H9 (cell line): ENCODE results near the gene NF1. TPM values are rescaled to one million over a fixed set of nuclear protein-coding genes. Genes with fewer than 3 reads are reported as not detected.
A peak's percentile ranks its signal among the peaks of the same experiment; 100 is the strongest.
"Not testable (repeated sequence)": the region's sequence is repeated elsewhere in the genome, so short reads cannot be mapped to it uniquely, and the experiment has no call there.

ENCODE experiments used
- DNase-seq: peaks from one replicate; pipeline ENCODE4 v3.0.0-alpha.2; 2017
- H2AFZ ChIP-seq: one replicate; pipeline ENCODE4 v1.6.1; 2013; ENCODE audit warnings: mild to moderate bottlenecking, low read length, control low read depth, moderate library complexity
- H2AK5ac ChIP-seq: 2 replicates; pipeline ENCODE4 v1.6.1; 2013; ENCODE audit warnings: low read length, control low read depth, mixed read lengths; ENCODE audit not compliant: insufficient read length
- H2BK120ac ChIP-seq: one replicate; pipeline ENCODE4 v1.6.1; 2013; ENCODE audit warnings: low read depth, mild to moderate bottlenecking, low read length, control low read depth, inconsistent platforms; ENCODE audit not compliant: poor library complexity, severe bottlenecking
- H2BK12ac ChIP-seq: 2 replicates; pipeline ENCODE4 v1.6.1; 2013; ENCODE audit warnings: low read length, control low read depth, mixed read lengths, low read depth; ENCODE audit not compliant: insufficient read length
- H2BK15ac ChIP-seq: 2 replicates; pipeline ENCODE4 v1.6.1; 2013; ENCODE audit warnings: low read depth, low read length, control low read depth
- H2BK20ac ChIP-seq: one replicate; pipeline ENCODE4 v1.6.1; 2013; ENCODE audit warnings: low read depth, mild to moderate bottlenecking, low read length, control low read depth, inconsistent platforms; ENCODE audit not compliant: poor library complexity, severe bottlenecking
- H2BK5ac ChIP-seq: 2 replicates; pipeline ENCODE4 v1.6.1; 2013; ENCODE audit warnings: low read length, control low read depth, mixed read lengths; ENCODE audit not compliant: insufficient read length
- H3K14ac ChIP-seq: 2 replicates; pipeline ENCODE4 v1.6.1; 2013; ENCODE audit warnings: low read length, control low read depth; ENCODE audit not compliant: insufficient read depth
- H3K18ac ChIP-seq: 2 replicates; pipeline ENCODE4 v1.6.1; 2013; ENCODE audit warnings: low read depth, mild to moderate bottlenecking, mixed read lengths, low read length, control low read depth; ENCODE audit not compliant: insufficient read length
- H3K23ac ChIP-seq: 2 replicates; pipeline ENCODE4 v1.6.1; 2013; ENCODE audit warnings: low read length, control low read depth, mixed read lengths, low read depth; ENCODE audit not compliant: insufficient read length
- H3K23me2 ChIP-seq: 2 replicates; pipeline ENCODE4 v1.6.1; 2013; ENCODE audit warnings: low read depth, mild to moderate bottlenecking, mixed read lengths, low read length, control low read depth; ENCODE audit not compliant: insufficient read length, poor library complexity, severe bottlenecking
- H3K27ac ChIP-seq: 2 replicates; pipeline ENCODE4 v1.5.1; 2013; ENCODE audit warnings: low read length, control low read depth, mixed read lengths, low read depth; ENCODE audit not compliant: insufficient read length
- H3K27me3 ChIP-seq: 2 replicates; pipeline ENCODE4 v1.6.1; 2013; ENCODE audit warnings: low read length, control low read depth, inconsistent platforms; ENCODE audit not compliant: insufficient read depth
- H3K4ac ChIP-seq: 2 replicates; pipeline ENCODE4 v1.6.1; 2013; ENCODE audit warnings: low read depth, mild to moderate bottlenecking, control low read depth, inconsistent platforms, low read length, moderate library complexity
- H3K4me1 ChIP-seq: 2 replicates; pipeline ENCODE4 v1.6.1; 2013; ENCODE audit warnings: low read length, control low read depth, inconsistent platforms; ENCODE audit not compliant: insufficient read depth
- H3K4me2 ChIP-seq: 2 replicates; pipeline ENCODE4 v1.6.1; 2013; ENCODE audit warnings: low read length, control low read depth, mixed read lengths; ENCODE audit not compliant: insufficient read length, insufficient read depth
- H3K56ac ChIP-seq: 2 replicates; pipeline ENCODE4 v1.6.1; 2013; ENCODE audit warnings: low read depth, mild to moderate bottlenecking, mixed read lengths, low read length, control low read depth; ENCODE audit not compliant: insufficient read length
- H3K79me1 ChIP-seq: 2 replicates; pipeline ENCODE4 v1.6.1; 2013; ENCODE audit warnings: low read depth, mild to moderate bottlenecking, moderate library complexity, low read length, control low read depth, inconsistent platforms; ENCODE audit not compliant: insufficient read depth, poor library complexity, severe bottlenecking
- H3K79me2 ChIP-seq: 2 replicates; pipeline ENCODE4 v1.6.1; 2013; ENCODE audit warnings: low read length, control low read depth, inconsistent platforms; ENCODE audit not compliant: insufficient read depth
- H3K9ac ChIP-seq: 2 replicates; pipeline ENCODE4 v1.6.1; 2013; ENCODE audit warnings: low read length, control low read depth, mixed read lengths; ENCODE audit not compliant: insufficient read length; ENCODE audit errors: extremely low read depth
- H3K9me3 ChIP-seq: one replicate; pipeline ENCODE4 v1.6.1; 2013; ENCODE audit warnings: low read depth, low read length, inconsistent platforms; ENCODE audit not compliant: control insufficient read depth
- H3T11ph ChIP-seq: one replicate; pipeline ENCODE4 v1.6.1; 2013; ENCODE audit warnings: mild to moderate bottlenecking, low read length, control low read depth, inconsistent platforms
- H4K20me1 ChIP-seq: one replicate; pipeline ENCODE4 v1.6.1; 2013; ENCODE audit not compliant: control insufficient read depth, insufficient read length, insufficient read depth
- H4K5ac ChIP-seq: 2 replicates; pipeline ENCODE4 v1.6.1; 2013; ENCODE audit warnings: low read depth, mild to moderate bottlenecking, mixed read lengths, low read length, control low read depth; ENCODE audit not compliant: insufficient read length
- H4K8ac ChIP-seq: replicated peaks from 2 replicates; pipeline ENCODE4 v1.6.1; 2013; ENCODE audit warnings: low read length, control low read depth, mixed read lengths, low read depth; ENCODE audit not compliant: insufficient read length
- H4K91ac ChIP-seq: 2 replicates; pipeline ENCODE4 v1.6.1; 2013; ENCODE audit warnings: low read depth, mild to moderate bottlenecking, moderate library complexity, mixed read lengths, low read length, control low read depth; ENCODE audit not compliant: insufficient read length
- H3K27ac Mint-ChIP-seq, 3 experiments: 2 replicates in 2 of 3; 3 replicates in 1 of 3; pipeline ENCODE4 v1.8.0; 2020 to 2021; ENCODE audit warnings: mixed read lengths in 3 of 3, mild to moderate bottlenecking in 1 of 3, moderate library complexity in 1 of 3
- H3K27me3 Mint-ChIP-seq: 2 replicates; pipeline ENCODE4 v1.8.0; 2021; ENCODE audit warnings: low read depth, mild to moderate bottlenecking, moderate library complexity, mixed read lengths
- H3K36me3 Mint-ChIP-seq, 3 experiments: 2 replicates in 2 of 3; 3 replicates in 1 of 3; pipeline ENCODE4 v1.8.0; 2020 to 2021; ENCODE audit warnings: low read depth in 3 of 3, mixed read lengths in 3 of 3; ENCODE audit not compliant: insufficient read depth in 1 of 3
- H3K4me1 Mint-ChIP-seq, 2 experiments: 2 replicates each; pipeline ENCODE4 v1.8.0; 2020; ENCODE audit warnings: mixed read lengths in 2 of 2
- H3K4me3 Mint-ChIP-seq, 2 experiments: 2 replicates in 1 of 2; 3 replicates in 1 of 2; pipeline ENCODE4 v1.8.0; 2020 to 2021; ENCODE audit warnings: mild to moderate bottlenecking in 2 of 2, mixed read lengths in 2 of 2, moderate library complexity in 1 of 2
- H3K9me3 Mint-ChIP-seq, 2 experiments: 2 replicates in 1 of 2; 3 replicates in 1 of 2; pipeline ENCODE4 v1.8.0; 2020; ENCODE audit warnings: mild to moderate bottlenecking in 2 of 2, mixed read lengths in 2 of 2, moderate library complexity in 1 of 2
- WGBS: extraction: QIAGEN DNeasy Blood & Tissue Kit; methylation state at CpG from one replicate; pipeline ENCODE4 v1.1.7; 2013; ENCODE audit warnings: missing lambda C conversion rate, low lambda C conversion rate, mixed read lengths; ENCODE audit not compliant: insufficient read length; ENCODE audit errors: extremely low coverage; 5-methylcytosine and 5-hydroxymethylcytosine counted together
- total RNA-seq: library from RNA; stranded (reverse); gene quantifications from 2 replicates; pipeline ENCODE4 v1.2.1, GENCODE V29; 2021
- TF ChIP-seq, protein P1 (sequence below): fragments of 200-600 bp; sonication (generic); conservative IDR thresholded peaks from 3 replicates; pipeline ENCODE4 v1.8.0; 2021; ENCODE audit warnings: antibody characterized with exemption, mild to moderate bottlenecking

Gene NF1
- total RNA-seq, 1 experiment from 2014 or later = 38.1 TPM

DNA sequence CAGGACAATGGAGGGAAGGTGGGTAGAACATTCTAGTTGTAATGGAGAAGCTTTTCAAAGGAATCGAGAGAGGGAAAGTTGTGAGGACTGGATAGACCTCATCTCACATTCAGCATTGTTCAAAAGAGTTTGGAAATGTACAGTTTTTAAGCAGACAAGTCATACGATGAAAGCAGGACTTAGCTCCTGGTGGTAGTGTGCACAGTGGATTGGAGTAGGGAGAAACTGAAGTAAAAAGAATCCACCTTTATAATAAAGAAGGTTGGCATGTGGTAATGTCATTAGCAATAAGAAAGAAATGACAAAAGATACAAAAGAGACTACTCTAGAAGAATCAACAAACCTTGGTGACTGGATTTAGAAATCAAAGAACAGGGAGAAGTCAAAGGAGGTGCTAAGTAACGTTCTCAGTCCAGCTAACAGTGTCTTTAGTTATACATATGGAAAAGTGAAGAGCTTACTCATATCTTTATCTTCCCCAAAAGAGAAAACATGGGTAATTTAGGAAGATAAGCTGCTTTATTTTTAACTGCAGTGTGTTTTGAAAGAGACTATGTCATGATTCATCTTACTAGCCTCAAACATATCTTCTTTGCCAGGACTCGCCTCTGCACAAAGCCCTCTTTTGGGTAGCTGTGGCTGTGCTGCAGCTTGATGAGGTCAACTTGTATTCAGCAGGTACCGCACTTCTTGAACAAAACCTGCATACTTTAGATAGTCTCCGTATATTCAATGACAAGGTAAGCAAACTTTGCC, 245.3 kb downstream of the NF1 start:
- Histone ChIP-seq H3K4ac (no peak overlapping the region), H4K5ac (no peak overlapping the region), H3K79me2 (no peaks in the 10 kb centered on the region), H2BK5ac (no peak overlapping the region), H3K27ac (no peak overlapping the region), H2BK120ac (no peak overlapping the region), H2BK12ac (no peak overlapping the region), H3K4me2 (no peak overlapping the region), H4K20me1 (no peaks in the 10 kb centered on the region), H3K56ac (no peak overlapping the region), H3K9me3 (no peaks in the 10 kb centered on the region), H3K4me1 (peaks cover 2% of the 10 kb centered on the region; the same call in 1 of the 2 replicates), H3K18ac (no peak overlapping the region), H2AFZ (no peak overlapping the region), H3K14ac (no peak overlapping the region), H2BK15ac (no peak overlapping the region), H4K8ac (no peak overlapping the region), H2BK20ac (no peak overlapping the region), H4K91ac (no peak overlapping the region), H3K79me1 (no peaks in the 10 kb centered on the region), H2AK5ac (no peak overlapping the region), H3T11ph (no peak overlapping the region), H3K23ac (no peak overlapping the region), H3K27me3 (no peaks in the 10 kb centered on the region), H3K9ac (no peak overlapping the region), H3K23me2 (no peaks in the 10 kb centered on the region)
- Mint-ChIP-seq H3K36me3 (peaks cover 4 to 29% (median 4%) of the 10 kb centered on the region in 3 experiments; a peak in 5 of 7 replicates), H3K27ac (peak overlapping the region in 2 of 3 experiments; percentile 9 to 14; a peak in 1 of 7 replicates), H3K27me3 (no peaks in the 10 kb centered on the region), H3K9me3 (no peaks in the 10 kb centered on the region), H3K4me1 (peaks cover 7 to 9% of the 10 kb centered on the region in 2 experiments), H3K4me3 (no peak overlapping the region)
- no peak for DNase-seq
- TF ChIP-seq, protein P1, sequence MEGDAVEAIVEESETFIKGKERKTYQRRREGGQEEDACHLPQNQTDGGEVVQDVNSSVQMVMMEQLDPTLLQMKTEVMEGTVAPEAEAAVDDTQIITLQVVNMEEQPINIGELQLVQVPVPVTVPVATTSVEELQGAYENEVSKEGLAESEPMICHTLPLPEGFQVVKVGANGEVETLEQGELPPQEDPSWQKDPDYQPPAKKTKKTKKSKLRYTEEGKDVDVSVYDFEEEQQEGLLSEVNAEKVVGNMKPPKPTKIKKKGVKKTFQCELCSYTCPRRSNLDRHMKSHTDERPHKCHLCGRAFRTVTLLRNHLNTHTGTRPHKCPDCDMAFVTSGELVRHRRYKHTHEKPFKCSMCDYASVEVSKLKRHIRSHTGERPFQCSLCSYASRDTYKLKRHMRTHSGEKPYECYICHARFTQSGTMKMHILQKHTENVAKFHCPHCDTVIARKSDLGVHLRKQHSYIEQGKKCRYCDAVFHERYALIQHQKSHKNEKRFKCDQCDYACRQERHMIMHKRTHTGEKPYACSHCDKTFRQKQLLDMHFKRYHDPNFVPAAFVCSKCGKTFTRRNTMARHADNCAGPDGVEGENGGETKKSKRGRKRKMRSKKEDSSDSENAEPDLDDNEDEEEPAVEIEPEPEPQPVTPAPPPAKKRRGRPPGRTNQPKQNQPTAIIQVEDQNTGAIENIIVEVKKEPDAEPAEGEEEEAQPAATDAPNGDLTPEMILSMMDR = no peak
- WGBS = no CpG with 5 or more reads among the region's 6 CpGs

DNA sequence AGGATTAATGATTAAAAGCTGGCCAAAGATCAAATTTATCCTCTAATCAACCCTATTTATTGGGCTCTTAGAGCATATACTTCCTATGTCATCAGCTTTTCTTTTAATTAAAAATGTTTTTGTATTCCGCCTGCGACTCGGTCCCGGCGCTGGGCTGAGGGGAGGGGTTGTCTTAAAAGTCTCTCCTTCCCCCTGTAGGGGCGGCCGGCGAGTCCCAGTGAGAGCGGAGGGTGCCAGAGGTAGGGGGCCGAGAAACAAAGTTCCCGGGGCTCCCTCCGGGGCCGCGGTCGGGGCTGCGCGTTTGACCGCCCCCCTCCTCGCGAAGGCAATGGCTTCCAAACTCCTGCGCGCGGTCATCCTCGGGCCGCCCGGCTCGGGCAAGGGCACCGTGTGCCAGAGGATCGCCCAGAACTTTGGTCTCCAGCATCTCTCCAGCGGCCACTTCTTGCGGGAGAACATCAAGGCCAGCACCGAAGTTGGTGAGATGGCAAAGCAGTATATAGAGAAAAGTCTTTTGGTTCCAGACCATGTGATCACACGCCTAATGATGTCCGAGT, 250.5 kb downstream of the NF1 start:
- not testable (repeated sequence) for H4K91ac ChIP-seq, H3K23ac ChIP-seq, H3K27ac ChIP-seq, H4K8ac ChIP-seq, H2AFZ ChIP-seq, H2AK5ac ChIP-seq, H3K4ac ChIP-seq, H3K18ac ChIP-seq, H4K20me1 ChIP-seq, H3K9ac ChIP-seq, H3K27me3 Mint-ChIP-seq, H2BK5ac ChIP-seq, H3K79me2 ChIP-seq, H2BK15ac ChIP-seq, H4K5ac ChIP-seq, H3K9me3 Mint-ChIP-seq, H2BK20ac ChIP-seq, H3K23me2 ChIP-seq, H2BK120ac ChIP-seq, H3K27me3 ChIP-seq, H3K56ac ChIP-seq, H3K4me1 Mint-ChIP-seq, H3K4me1 ChIP-seq, H3K14ac ChIP-seq, H3K4me3 Mint-ChIP-seq, H2BK12ac ChIP-seq, H3K27ac Mint-ChIP-seq, H3K4me2 ChIP-seq, H3K9me3 ChIP-seq, DNase-seq, H3K79me1 ChIP-seq, H3T11ph ChIP-seq
- no CpG with 5 or more reads among the region's 34 CpGs for WGBS
- H3K36me3 Mint-ChIP-seq = peaks cover 2 to 30% (median 3%) of the 10 kb centered on the region in 3 experiments; a peak in 5 of 7 replicates
